HL-60/S4 treated with phorbol 12-myristate 13-acetate at 8.2 ng/mL for 4 days and 3 days (cell line): ENCODE data around the gene PCSK4.
"Not testable (repeated sequence)": the region's sequence is repeated elsewhere in the genome, so short reads cannot be mapped to it uniquely, and the experiment has no call there.

Experiments
- in situ Hi-C: fragments of 300-500 bp; cut with MboI; formaldehyde crosslinking; loops from 2 replicates; pipeline ENCODE4 v1.15.0; 2022; ENCODE audit warnings: low sequenced_read_pairs

PCSK4 gene

DNA sequence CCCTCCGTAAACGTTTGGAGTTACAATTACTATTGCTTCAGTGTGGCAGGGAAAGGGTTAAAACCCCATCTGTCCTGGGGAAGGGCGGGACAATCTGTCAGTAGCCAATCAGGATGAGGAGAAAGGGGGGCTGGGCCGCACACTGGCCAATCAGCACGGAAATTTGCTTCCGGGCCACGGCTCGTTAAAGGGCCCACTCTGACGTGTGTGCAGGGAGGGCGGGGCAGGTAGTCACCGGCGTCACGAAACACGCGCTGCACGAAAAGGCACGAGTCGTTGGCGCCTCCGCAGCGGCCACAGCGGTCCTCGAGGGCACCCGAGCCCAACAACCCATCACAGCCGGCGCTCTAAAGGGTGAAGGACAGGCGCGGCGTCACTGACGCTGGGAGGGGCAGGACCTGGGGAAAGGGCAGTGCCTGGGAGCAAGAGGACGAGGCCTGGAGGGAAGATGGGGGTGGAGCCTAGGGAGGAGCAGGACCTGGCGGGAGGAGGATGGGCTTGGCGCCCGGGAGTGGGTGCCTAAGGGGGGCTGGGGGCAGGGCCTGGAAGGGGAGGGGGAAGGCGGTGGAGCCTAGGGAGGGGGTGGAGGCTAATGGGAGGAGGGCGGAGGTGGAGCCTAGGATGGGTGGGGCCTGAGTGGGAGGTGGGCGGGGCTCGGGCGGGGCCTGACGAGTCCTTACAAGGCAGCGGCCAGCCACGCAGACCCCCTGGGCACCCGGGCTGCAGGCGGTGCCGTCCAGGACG, 17.8 kb upstream of the PCSK4 start:
- in situ Hi-C loops, result no loop called here

DNA sequence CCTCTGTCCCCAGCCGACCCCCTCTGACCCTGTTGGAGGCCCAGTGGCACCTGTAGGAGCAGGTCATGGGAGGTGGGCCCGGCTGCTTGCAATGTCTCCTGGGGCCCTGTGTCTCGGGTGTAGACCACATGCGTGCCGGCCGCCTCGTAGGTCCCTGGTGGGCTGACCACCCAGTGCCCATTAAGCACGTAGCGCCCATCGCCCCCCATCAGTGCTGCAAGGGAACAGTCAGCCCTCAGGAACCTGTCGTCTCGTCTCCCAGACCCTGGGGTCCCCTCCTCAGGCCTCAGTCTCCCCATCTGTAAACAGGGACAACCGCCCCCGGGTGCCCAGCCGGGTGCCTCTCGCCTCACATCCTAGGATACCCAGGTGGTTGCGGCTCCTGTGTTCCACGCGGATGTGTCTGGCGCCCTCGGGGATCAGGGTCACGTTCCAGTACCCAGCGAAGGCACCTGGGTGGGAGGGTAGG, 17.1 kb upstream of the PCSK4 start:
- in situ Hi-C loops, result no loop called here

DNA sequence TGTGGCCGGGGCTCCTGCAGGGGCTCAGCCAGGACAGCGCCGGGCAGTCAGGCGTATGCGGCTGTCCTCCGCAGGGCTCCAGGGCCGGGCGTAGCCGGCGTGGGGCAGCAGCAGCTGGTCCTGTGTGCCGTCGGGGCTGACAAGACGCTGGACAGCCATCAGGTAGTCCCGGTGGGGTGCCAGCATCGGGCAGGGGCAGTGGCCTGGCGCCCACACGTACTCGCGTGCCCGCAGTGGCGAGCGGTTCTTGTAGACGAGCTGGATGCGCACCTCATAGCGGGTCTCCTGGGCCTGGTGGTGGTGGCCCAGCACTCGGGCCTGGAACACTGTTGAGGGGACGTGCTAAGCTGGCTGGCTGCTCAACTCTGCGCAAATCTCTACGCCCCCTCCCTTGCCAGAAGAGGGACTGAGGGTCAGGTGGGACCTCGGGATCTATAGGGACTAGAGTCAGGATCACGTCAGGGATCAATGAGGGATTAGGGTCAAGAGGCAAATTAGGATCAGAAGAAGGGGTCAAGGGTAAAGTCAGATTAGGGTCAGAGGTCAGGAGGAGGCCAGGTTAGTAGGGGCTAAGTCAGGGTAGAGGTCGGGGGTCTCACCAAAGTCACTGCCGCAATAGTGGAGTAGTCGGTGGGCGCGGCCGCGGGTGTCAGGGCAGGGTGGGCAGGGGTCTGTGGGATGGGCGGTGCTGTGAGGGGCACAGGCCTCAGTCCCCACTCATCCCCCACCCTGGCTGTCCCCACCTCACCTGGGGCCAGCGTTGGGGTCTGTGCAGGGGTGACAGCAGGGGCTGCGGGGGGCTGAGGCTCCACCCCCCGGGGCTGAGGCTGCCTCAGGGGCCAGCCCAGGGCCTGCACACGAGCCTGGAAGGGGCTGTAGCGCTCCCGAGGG, 16.1 kb upstream of the PCSK4 start:
- in situ Hi-C loops, result no loop called here

DNA sequence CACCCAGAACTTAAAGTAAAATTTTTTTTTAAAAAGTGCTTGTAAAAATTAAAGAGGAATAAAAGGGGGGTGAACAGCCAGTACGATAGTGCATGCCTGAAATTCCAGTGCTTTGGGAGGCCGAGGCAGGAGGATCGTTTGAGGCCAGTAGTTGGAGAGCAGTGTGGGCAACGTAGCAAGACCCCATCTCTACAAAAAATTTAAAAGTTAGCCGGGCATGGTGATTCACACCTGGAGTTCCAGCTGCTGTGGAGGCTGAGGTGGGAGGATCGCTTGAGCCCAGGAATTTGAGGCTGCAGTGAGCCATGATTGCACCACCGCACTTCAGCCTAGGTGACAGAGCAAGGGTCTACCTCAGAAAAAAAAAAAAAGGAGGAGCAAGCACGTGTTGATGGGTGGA, 14.9 kb upstream of the PCSK4 start:
- in situ Hi-C loops, result no loop called here

DNA sequence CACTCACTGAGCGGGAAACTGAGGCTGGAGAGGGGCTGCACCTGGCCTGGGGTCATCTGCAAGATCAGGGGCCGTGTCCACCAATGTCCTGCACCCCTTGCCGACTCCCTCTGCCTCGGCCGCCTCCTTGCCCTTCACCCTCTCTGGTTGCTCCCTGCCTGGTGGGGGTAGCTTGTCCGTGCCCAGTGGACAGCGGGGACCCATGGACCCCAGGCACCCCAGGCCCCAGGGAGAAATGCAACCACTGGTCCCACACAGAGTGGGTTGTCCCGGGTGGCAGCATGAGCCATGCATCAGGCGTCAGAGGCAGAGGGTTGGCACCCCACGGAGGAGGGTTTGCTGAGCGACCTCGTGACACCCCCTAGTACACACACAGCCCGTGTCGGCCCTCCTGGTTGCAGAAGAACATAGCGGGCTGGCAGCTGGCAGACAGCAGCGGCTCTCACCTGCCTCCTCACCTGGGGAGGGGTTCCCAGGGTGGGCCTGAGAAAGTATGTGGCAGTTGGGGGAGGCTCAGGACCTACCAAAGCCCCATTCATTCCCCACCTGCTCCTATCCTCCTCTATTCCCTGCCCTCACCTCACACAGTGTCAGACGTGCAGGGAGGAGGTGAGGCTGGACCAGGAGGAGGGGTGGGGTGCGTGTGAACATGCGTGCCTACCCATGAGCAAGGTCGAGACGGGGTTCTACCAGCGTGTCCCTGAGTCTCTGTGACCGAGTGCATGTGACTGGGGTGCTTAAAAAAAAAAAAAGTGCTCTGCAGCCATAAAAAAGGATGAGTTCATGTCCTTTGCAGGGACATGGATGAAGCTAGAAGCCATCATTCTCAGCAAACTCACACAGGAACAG, 14.0 kb upstream of the PCSK4 start:
- in situ Hi-C loops, result no loop called here

DNA sequence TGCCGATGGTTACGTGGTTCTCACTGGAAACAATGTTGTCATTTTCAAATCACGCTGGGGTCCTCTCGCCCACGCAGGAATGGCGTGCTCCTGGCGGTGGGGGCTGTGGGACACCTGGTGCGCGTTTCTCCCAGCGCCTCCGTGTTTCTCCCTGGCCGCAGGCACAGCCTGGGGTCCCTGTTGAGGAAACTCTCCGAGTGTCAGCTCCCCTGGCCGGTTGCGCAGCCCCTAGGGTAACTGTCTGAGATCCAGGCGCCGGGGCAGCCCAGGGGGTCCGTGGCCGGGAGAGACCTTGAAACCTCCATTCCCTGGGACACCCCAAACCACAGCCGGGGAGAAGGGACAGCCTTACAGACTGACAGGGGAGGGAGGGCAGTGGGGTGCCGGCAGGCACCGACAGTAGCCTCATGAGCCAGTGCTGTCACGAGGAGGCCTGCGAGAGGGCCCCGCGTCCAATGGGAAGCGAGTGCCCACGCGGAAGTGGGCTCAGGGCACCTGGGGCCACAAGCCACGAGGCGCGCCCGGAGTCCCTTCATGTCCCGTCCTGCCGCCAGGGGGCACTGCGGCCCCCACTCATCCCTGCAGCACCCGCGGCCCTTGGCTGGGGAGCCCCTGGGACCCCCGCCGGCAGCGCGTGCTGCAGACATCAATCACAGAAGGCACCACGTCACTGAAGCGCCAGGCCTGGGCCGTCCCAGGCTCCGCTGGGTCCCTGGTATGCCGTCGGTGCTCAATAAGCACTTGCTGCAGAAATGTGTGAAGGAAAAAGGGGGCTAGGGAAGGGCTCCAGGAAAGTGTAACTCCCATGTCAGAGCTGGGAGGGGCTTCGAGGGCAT, 13.2 kb upstream of the PCSK4 start:
- in situ Hi-C loops, result no loop called here

DNA sequence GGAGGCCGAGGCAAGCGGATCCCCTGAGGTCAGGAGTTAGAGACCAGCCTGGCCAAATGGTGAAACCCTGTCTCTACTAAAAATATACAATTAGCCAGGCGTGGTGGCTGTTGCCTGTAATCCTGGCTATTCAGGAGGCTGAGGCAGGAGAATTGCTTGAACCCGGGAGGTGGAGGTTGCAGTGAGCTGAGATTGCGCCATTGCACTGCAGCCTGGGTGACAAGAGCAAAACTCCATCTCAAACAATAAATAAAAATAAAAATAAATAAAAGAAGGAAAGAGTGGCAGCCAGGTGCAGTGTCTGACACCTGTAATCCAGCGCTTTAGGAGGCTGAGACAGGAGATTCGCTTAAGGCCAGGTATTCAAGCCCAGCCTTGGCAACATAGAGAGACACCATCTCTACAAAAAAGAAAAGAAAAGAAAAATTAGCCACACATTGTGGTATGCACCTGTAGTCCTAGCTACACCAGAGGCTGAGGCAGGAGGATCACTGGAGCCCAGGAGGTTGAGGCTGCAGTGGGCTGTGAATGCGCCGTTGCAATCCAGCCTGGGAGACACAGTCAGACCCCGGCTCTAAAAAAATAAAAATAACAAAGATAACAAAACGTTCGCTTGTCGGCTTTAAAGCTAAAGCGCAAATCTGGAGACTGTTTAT, 12.4 kb upstream of the PCSK4 start:
- in situ Hi-C loops, result no loop called here

DNA sequence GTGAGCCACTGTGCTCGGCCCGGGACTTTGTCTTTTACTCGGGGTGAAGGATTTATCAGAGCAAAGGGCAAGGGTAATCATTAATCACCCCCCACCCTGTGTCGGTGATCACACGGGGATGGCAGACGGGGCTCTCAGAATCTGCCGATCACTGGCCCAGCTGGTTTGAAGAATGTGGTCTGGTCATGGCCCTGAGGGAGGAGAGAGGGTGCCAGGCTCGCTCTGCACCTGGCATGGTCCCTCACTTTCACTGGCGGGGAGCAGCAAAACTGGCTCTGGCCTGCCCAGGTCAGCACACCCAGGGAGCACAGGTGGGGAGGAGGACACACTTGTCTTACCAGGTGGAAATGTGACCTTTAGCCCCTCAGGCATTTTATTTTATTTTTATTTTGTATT, 11.0 kb upstream of the PCSK4 start:
- in situ Hi-C loops, result no loop called here

DNA sequence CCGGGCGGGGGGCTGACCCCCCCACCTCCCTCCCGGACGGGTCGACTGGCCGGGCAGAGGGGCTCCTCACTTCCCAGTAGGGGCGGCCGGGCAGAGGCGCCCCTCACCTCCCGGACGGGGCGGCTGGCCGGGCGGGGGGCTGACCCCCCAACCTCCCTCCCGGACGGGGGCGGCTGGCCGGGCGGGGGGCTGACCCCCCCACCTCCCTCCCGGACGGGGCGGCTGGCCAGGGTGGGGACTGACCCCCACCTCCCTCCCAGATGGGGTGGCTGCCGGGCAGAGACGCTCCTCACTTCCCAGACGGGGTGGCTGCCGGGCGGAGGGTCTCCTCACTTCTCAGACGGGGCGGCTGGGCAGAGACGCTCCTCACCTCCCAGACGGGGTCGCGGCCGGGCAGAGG, 9.1 kb upstream of the PCSK4 start:
- in situ Hi-C loops, result not testable (repeated sequence)

DNA sequence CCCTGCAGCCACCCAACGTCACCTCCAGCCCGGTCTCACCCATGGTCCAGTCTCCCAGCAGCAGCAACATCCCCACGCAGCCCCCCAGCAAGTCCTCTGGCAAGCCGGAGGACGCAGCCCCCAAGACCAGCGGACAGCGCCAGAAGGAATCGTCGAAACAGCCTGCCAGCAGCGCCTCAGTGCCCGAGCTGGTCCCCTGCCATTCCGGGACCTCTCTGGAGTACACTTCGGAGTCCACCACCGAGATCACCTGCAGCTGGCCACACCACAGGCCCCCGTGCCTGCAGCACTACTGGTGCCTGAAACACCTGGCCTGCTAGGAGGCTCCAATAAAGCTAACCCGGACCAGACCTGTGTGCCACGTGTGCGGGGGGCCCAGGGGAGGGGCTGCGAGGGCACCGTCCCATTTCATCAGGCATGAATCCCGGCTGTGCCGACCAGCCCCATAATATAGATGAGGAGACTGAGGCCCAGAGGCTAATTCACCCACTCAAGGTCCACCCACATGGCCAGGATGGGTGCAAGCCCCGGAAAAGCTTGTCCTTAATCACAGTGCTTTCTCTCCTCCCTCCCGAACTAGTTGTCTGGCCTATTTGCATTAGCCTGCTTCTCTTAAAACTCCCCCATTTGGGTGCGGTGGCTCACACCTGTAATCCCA, 7.6 kb upstream of the PCSK4 start:
- in situ Hi-C loops, result no loop called here

DNA sequence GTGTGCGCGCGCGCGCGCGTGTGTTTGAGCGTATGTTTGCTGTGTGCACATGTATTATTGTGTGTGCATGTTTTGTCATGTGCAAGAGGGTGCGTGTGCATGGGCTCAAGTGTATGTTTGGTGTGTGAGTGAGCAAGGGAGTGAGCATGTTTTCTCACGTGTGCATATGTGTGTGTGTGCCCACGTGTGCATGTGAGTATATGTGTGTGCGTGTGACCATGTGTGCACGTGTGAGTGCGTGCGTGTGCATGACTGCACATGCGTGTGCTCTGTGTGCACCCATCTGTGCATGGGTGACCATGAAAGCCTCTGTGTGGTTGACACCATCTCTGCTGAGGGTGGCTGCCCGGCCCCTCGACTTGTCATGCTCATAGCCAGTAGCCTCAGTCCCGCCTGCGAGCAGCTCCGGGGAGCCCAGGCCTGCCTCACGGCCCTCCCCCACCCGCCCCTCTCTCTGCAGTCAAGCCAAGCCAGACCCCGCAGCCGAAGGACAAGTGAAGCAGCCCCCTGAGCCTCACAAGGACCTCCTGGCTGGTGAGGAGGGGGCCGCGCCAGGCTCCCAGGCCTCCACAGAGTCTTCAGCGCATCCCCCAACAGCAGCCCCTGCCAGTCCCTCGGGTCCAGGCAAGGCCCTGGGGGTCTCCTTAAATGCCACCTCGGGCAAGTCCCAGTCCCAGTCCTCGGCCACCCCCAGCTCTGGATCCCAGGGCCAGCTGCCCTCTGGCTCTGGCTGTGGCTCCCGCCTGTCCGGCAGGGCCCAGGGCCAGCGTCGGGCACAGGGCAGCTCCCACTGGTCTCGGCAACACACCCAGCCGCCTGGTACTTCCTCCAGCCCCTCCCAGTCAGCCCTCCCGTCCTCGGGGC, 6.8 kb upstream of the PCSK4 start:
- in situ Hi-C loops, result no loop called here

DNA sequence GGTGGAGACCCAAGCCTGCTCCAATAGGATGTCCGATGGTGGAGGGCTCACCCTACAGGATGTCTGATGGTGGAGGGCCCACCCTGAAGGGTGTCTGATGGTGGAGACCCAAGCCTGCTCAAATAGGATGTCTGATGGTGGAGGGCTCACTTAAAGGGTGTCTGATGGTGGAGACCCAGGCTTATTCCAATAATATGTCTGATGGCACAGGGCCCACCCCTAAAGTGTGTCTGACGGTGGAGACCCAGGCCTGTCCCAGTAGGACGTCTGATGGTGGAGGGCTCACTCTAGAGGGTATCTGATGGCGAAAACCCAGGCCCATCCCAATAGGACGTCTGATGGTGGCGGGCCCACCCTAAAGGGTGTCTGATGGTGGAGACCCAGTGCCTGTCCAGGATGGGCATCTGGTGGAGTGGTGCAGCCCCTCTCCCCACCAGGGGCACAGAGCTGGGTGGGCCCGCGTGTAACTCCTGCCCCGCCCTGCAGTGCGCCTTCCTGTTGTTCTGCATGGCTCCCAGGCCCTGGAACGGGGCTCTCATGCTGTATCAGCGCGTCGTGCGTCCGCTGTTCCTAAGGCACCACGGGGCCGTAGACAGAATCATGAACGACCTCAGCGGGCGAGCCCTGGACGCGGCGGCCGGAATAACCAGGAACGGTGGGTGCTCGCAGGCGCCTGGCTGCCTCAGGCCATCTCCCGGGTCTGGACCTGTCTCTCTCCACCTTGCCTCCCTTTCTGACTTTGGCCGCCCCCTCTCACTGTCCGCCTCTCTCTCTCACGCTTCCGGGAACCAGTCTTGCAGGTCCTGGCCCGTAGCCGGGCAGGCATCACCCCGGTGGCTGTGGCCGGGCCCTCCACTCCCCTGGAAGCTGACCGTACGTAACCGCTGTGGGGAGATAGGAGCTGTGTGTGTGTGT, 5.9 kb upstream of the PCSK4 start:
- in situ Hi-C loops, result no loop called here

DNA sequence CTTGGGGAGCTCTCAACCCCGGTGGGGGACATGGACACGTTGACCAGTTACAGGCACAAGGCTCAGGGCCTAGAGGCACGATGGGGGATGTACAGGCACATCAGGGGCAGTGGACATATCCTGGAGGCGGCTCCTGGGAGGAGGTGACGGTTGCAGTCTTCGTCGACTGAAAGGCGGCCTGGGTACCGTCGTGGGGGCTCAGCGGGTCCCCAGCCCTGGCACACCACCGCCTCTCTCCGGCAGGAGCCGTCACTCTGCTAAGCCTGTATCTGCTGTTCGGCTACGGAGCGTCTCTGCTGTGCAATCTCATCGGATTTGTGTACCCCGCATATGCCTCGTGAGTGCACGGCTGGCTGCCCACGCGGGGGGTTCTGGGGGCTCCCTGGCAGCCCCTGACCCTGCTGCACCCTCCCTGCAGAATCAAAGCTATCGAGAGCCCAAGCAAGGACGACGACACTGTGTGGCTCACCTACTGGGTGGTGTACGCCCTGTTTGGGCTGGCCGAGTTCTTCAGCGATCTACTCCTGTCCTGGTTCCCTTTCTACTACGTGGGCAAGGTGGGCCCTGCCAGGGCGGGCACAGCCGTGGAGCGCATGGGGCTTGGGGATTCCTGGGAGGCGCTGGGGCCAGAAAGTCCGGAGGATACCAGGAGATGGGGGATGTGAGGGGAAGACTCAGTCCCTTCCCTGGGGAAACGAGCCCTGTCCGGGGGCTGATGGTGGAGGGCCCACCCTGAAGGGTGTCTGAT, 5.1 kb upstream of the PCSK4 start:
- in situ Hi-C loops, result no loop called here

DNA sequence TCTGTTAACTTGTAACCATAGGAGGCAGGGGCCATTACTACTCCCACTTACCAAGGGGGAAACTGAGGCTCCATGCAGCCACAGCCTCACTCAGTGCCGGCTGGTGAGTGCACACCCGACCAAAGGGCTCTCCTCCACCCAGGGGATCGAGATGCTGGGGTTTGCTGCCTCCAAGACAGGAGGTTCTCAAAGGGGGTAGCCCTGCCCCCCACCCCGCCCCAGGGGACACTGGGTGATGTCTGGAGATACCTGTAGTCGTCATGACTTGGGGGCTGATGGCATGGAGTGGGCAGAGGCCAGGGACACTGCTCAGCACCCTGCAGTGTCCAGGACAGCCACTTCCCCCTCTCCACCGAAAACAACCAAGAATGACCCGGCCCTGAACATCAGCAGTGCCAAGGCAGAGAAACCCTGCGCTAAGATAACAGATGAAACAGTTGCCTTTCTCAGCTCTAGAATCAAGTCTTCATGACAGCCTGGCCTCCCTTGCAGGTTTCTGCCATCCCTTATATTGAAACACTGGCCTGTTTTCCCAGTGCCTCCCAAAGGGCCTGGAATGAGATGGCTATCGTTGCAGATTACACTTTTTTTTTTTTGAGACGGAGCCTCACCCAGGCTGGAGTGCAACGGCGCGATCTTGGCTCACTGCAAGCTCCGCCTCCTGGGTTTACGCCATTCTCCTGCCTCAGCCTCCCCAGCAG, 4.1 kb upstream of the PCSK4 start:
- in situ Hi-C loops, result no loop called here

DNA sequence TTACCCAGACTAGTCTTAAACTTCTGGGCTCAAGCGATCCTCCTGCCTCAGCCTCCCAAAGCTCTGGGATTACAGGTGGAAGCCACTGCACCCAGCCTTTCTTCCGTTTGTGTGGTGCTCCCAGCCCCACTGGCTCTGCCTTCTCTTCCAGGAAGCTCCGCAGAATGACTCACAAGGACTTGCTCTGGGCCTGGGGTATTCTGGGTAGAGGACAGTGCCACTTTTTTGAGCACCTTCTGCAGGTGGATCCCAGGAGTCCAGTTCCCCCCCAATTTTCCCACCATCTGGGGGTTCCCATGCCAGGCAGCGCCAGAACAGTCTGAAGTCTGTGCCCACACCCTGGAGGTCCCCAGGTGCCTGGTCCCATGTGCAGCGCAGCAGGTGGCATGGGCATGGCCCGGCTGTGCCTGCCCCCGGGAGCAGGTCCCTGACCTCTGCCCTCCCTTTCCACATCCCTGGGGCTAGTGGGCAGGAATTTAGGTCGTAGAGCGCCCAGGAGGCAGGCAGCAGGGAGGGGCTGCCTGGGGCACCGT, 2.4 kb upstream of the PCSK4 start:
- in situ Hi-C loops, result no loop called here

DNA sequence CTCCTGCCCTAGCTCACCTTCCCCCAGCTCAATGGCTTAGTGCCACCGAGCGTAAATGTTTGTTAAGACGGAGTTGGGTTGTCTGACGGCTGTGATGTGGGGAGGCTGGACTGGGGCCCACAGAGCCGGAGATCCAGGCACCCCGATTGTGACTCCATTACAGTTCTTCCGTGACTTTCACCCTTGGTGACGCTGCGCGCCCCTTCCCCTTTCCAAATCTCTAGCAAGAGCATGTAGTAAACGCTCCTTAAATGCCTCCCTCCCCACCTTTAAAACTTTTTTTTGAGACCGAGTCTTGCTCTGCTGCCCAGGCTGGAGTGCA, 1.7 kb upstream of the PCSK4 start:
- in situ Hi-C loops, result no loop called here
